ENCODE results near the gene CASP12.

Gene CASP12

GRCh38 chr11:104892723-104893511, 5.3 kb downstream of the CASP12 start:
- in situ Hi-C loops (cut with MboI; ENCODE audit: low sequenced_read_pairs) = no loop called here

- in situ Hi-C loops (cut with MboI; ENCODE audit: low sequenced_read_pairs) = no loop called here
These were observed 7.1 kb downstream of the CASP12 start for GRCh38 chr11:104891135-104891534.

- in situ Hi-C loops (cut with MboI; ENCODE audit: low sequenced_read_pairs) = no loop called here
These were observed 14.9 kb downstream of the CASP12 start for GRCh38 chr11:104883342-104883741.

GRCh38 chr11:104881117-104881794, 17.0 kb downstream of the CASP12 start:
- in situ Hi-C loops (cut with MboI; ENCODE audit: low sequenced_read_pairs) = no loop called here

- in situ Hi-C loops (cut with MboI; ENCODE audit: low sequenced_read_pairs) = no loop called here
These were observed 18.6 kb downstream of the CASP12 start for GRCh38 chr11:104879514-104880190.

GRCh38 chr11:104876861-104877431, 21.3 kb downstream of the CASP12 start:
- in situ Hi-C loops (cut with MboI; ENCODE audit: low sequenced_read_pairs) = no loop called here

- in situ Hi-C loops (cut with MboI; ENCODE audit: low sequenced_read_pairs) = no loop called here
These were observed 21.9 kb downstream of the CASP12 start for GRCh38 chr11:104876324-104876723.

GRCh38 chr11:104873252-104873651, 25.0 kb downstream of the CASP12 start:
- in situ Hi-C loops (cut with MboI; ENCODE audit: low sequenced_read_pairs) = no loop called here

- in situ Hi-C loops (cut with MboI; ENCODE audit: low sequenced_read_pairs) = no loop called here
These were observed 25.9 kb downstream of the CASP12 start for GRCh38 chr11:104872393-104872792.

- in situ Hi-C loops (cut with MboI; ENCODE audit: low sequenced_read_pairs) = no loop called here
These were observed 27.4 kb downstream of the CASP12 start for GRCh38 chr11:104870910-104871309.

GRCh38 chr11:104866815-104867214, 31.4 kb downstream of the CASP12 start:
- in situ Hi-C loops (cut with MboI; ENCODE audit: low sequenced_read_pairs) = no loop called here

GRCh38 chr11:104858882-104859775, 39.1 kb downstream of the CASP12 start:
- in situ Hi-C loops (cut with MboI; ENCODE audit: low sequenced_read_pairs) = no loop called here

- in situ Hi-C loops (cut with MboI; ENCODE audit: low sequenced_read_pairs) = no loop called here
These were observed 41.7 kb downstream of the CASP12 start for GRCh38 chr11:104856607-104857006.

GRCh38 chr11:104855965-104856364, 42.3 kb downstream of the CASP12 start:
- in situ Hi-C loops (cut with MboI; ENCODE audit: low sequenced_read_pairs) = no loop called here

- in situ Hi-C loops (cut with MboI; ENCODE audit: low sequenced_read_pairs) = no loop called here
These were observed 45.0 kb downstream of the CASP12 start for GRCh38 chr11:104853276-104853675.

GRCh38 chr11:104852811-104853210, 45.4 kb downstream of the CASP12 start:
- in situ Hi-C loops (cut with MboI; ENCODE audit: low sequenced_read_pairs) = no loop called here

GRCh38 chr11:104846216-104846615, 52.0 kb downstream of the CASP12 start:
- in situ Hi-C loops (cut with MboI; ENCODE audit: low sequenced_read_pairs) = no loop called here

GRCh38 chr11:104844451-104844850, 53.8 kb downstream of the CASP12 start:
- in situ Hi-C loops (cut with MboI; ENCODE audit: low sequenced_read_pairs) = no loop called here

- in situ Hi-C loops (cut with MboI; ENCODE audit: low sequenced_read_pairs) = no loop called here
These were observed 55.0 kb downstream of the CASP12 start for GRCh38 chr11:104843150-104843836.

GRCh38 chr11:104841973-104842525, 56.2 kb downstream of the CASP12 start:
- in situ Hi-C loops (cut with MboI; ENCODE audit: low sequenced_read_pairs) = no loop called here
